ENCODE data around the gene MYEOV.

The MYEOV gene

DNA sequence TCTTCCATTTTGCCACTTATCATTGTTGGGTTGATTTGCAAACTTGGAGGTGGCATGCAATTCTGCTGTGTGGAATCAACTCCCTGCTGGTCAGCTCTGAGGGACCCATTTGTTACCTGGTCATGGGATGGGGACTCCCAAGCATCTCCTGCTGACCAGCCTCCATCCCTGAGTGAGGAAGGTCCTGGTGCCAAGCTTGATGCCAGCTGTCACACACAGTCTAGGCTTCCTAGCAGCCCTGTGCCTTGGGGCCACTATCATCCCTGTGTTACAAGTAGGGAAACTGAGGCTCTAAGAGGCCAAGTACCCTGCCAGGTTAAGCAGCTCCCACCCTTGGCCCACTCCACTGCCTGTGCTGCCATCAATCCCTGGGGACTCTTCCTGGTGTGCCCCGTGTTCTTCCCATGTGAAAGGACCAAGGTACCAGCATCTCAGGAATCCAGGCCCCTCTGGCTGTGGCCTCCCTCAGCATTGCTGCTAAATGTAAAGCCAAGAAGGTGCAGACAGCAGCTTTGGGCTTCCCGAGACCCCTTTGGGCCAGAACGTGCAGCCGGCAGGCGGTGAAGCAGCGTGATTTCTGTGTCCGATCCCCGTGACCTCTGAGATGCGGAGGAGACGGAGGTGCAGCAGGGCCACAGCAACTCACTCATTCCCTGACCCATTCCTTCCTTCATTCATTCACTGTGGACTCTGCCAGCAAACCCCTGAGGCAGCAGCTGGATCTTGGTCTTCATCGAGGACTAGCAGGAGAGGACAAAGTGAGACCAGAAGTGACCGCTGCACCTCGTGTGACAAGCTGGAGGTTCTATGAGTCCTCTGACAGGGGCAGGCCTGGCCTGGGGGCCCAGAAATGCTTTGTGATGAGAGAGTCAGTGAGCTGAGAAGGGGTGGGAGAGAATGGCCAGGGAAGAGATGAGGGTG is 49.7 kb downstream of the MYEOV start:
- no peak for DNase-seq

DNA sequence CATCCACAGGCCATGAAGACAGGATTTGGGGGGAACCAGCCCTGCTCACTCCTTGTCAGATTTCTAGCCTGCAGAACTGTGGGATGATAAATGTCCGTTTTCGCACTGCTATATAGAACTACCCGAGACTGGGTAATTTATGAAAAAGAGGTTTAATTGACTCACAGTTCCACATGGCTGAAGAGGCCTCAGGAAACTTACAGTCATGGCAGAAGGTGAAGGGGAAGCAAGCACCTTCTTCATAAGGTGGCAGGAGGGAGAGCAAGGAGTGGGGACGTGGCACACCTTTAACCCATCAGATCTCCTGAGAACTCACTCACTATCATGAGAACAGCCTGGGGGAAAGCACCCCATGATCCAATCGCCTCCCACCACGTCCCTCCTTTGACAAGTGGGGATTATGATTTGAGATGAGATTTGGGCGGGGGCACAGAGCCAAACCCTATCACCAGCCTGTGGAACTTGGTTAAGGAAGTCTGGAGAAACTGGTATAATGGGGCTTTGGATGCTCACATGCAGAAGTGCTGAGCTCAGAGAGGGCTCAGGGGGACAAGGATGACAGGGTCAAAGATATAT is 50.7 kb downstream of the MYEOV start:
- no peak for DNase-seq
